ENCODE measurements around the gene PCSK6. TPM values are rescaled to one million over a fixed set of nuclear protein-coding genes. Genes with fewer than 3 reads are reported as not detected.

Gene PCSK6
- total RNA-seq, 1 experiment from 2014 or later = 3.7 TPM

DNA sequence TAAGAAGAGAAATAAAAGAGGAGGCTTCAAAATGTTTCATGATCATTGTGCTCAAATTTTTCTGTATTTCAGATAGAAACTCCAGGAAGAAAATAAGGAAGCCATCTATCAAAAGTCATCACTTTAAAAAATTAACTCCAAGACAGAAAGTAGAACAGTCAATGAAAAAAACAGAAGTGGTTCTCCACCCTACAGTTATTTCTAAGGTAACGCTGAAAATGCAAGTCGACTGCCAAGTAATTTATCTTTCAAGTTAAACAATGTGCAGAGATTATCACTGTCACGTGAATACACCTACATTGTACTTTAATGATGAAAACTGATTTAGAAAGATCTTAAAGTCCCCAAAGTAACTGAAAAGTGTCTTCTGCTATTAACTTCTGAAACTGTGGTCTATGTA, 115.9 kb downstream of the PCSK6 start:
- H3K4me3 ChIP-seq (ENCODE audit: low read length) = no peak overlapping the region
- ChIA-PET CTCF (no interaction called here), POLR2A (ENCODE audit: unreplicated experiment) (no interaction called here)
- H3K9ac ChIP-seq (ENCODE audit: low read length) = no peak overlapping the region
- H3F3A ChIP-seq (ENCODE audit: low read length, unreplicated experiment) = no peaks in the 10 kb centered on the region
- H2AFZ ChIP-seq (ENCODE audit: low read length) = no peak overlapping the region
- H4K20me1 ChIP-seq (ENCODE audit: low read length) = no peaks in the 10 kb centered on the region
- no peaks in the 10 kb centered on the region for H3K79me2 ChIP-seq (ENCODE audit: low read length)
- H3K27me3 ChIP-seq (ENCODE audit: low read length) = 0 out of 2 replicates have a peak, but pooled peaks cover 4% of the 10 kb centered on the region
- intact Hi-C loops (cut with micrococcal nuclease) = no loop called here
- BruUV-seq (replicated peaks) = no TSS peak
- no peak overlapping the region for H3K27ac ChIP-seq (ENCODE audit: low read length)
- no peaks in the 10 kb centered on the region for H3K36me3 ChIP-seq (ENCODE audit: low read depth, low read length)
- ATAC-seq (no peak), DNase-seq (no peak)
- H3K9me2 ChIP-seq (replicated peaks; ENCODE audit: low read length) = no peaks in the 10 kb centered on the region
- H3K4me2 ChIP-seq (ENCODE audit: low read length) = no peak overlapping the region
- TF ChIP-seq EZH2 (IDR thresholded peaks at IDR 0.05; ENCODE audit: low read length, unreplicated experiment) (no peak), EZH2phosphoT487 (IDR thresholded peaks at IDR 0.05; ENCODE audit: borderline replicate concordance, low read length) (no peak)
- TF ChIP-seq, protein P1, sequence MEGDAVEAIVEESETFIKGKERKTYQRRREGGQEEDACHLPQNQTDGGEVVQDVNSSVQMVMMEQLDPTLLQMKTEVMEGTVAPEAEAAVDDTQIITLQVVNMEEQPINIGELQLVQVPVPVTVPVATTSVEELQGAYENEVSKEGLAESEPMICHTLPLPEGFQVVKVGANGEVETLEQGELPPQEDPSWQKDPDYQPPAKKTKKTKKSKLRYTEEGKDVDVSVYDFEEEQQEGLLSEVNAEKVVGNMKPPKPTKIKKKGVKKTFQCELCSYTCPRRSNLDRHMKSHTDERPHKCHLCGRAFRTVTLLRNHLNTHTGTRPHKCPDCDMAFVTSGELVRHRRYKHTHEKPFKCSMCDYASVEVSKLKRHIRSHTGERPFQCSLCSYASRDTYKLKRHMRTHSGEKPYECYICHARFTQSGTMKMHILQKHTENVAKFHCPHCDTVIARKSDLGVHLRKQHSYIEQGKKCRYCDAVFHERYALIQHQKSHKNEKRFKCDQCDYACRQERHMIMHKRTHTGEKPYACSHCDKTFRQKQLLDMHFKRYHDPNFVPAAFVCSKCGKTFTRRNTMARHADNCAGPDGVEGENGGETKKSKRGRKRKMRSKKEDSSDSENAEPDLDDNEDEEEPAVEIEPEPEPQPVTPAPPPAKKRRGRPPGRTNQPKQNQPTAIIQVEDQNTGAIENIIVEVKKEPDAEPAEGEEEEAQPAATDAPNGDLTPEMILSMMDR (conservative IDR thresholded peaks at IDR 0.05; ENCODE audit: low read depth, low read length) = no peak
- no peaks in the 10 kb centered on the region for H3K4me1 ChIP-seq (ENCODE audit: insufficient read depth, low read length)
- H3K9me3 ChIP-seq (ENCODE audit: low read length) = no peaks in the 10 kb centered on the region

DNA sequence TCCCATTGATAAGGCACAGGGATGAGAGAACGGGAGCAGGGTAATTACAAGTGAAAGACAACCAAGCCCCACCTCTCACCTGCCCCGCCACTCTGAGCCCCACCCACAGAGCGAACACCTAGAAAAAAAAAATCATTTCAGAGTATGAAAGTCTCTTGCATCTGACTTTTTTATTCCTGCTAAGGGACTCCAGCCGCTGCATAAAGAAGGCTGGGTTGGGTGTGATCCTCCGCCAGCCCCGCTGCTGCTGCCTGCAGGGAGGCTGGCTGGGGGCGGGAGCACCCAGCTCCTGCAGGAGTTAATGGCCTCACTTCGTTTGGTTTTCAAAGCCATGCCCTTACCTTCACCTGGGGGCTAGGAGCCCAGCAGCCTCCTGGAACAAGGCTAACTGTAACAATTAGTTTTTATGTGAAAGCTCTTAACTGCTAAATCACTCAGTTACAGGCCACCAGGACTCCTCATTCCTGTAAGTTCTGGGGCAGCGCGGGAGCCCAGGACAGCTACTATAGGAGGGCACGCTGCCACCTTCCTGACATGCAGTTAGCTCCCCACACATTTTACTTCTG, 116.5 kb downstream of the PCSK6 start:
- H3K36me3 ChIP-seq (ENCODE audit: low read depth, low read length) = no peaks in the 10 kb centered on the region
- H4K20me1 ChIP-seq (ENCODE audit: low read length) = no peaks in the 10 kb centered on the region
- intact Hi-C loops (cut with micrococcal nuclease) = no loop called here
- H3K9me2 ChIP-seq (replicated peaks; ENCODE audit: low read length) = no peaks in the 10 kb centered on the region
- 0 out of 2 replicates have a peak, but pooled peaks cover 4% of the 10 kb centered on the region for H3K27me3 ChIP-seq (ENCODE audit: low read length)
- no peaks in the 10 kb centered on the region for H3F3A ChIP-seq (ENCODE audit: low read length, unreplicated experiment)
- H3K4me3 ChIP-seq (ENCODE audit: low read length) = no peak overlapping the region
- POLR2A ChIA-PET (ENCODE audit: unreplicated experiment) = no interaction called here
- DNase-seq (no peak), ATAC-seq (no peak)
- H3K4me2 ChIP-seq (ENCODE audit: low read length) = no peak overlapping the region
- H3K4me1 ChIP-seq (ENCODE audit: insufficient read depth, low read length) = no peaks in the 10 kb centered on the region
- no peaks in the 10 kb centered on the region for H3K79me2 ChIP-seq (ENCODE audit: low read length)
- no peak overlapping the region for H2AFZ ChIP-seq (ENCODE audit: low read length)
- H3K9me3 ChIP-seq (ENCODE audit: low read length) = no peaks in the 10 kb centered on the region
- H3K27ac ChIP-seq (ENCODE audit: low read length) = no peak overlapping the region
- no peak overlapping the region for H3K9ac ChIP-seq (ENCODE audit: low read length)
- no TSS peak for BruUV-seq (replicated peaks)
- TF ChIP-seq EZH2phosphoT487 (IDR thresholded peaks at IDR 0.05; ENCODE audit: borderline replicate concordance, low read length) (no peak), EZH2 (IDR thresholded peaks at IDR 0.05; ENCODE audit: low read length, unreplicated experiment) (no peak)
- TF ChIP-seq, protein P1 (conservative IDR thresholded peaks at IDR 0.05; ENCODE audit: low read depth, low read length) = no peak
- CTCF ChIA-PET = no interaction called here

DNA sequence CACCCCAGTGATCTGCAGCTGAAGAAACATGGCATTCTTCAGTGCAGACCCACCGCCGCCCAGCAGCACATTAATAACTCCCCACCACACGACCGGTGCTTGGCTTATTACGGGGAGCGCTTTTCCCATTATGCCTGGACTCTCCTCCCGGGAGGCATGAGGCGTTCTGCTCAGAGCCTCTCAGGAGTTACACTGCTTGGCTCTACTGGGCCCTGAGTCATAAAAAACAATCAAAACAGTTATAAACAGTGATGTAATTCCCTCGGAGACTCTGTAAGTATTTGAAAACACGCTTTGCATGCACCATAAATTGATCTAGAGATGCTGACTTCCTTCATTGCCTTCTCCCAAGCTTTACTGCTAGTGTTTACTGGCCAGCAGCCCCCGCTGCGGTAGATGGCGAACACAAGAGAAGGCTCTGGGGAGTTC, 117.3 kb downstream of the PCSK6 start:
- POLR2A ChIA-PET (ENCODE audit: unreplicated experiment) = interaction anchor here (0.6 kb wide), 1 partner anchor 13 kb away, joined by 3 read pairs; no protein-coding TSS in a partner anchor
- Histone ChIP-seq H3K9me3 (ENCODE audit: low read length) (no peaks in the 10 kb centered on the region), H3K27ac (ENCODE audit: low read length) (no peak overlapping the region), H3K9me2 (replicated peaks; ENCODE audit: low read length) (no peaks in the 10 kb centered on the region), H3F3A (ENCODE audit: low read length, unreplicated experiment) (no peaks in the 10 kb centered on the region), H2AFZ (ENCODE audit: low read length) (no peak overlapping the region), H3K27me3 (ENCODE audit: low read length) (0 out of 2 replicates have a peak, but pooled peaks cover 4% of the 10 kb centered on the region), H3K4me2 (ENCODE audit: low read length) (no peak overlapping the region), H3K4me1 (ENCODE audit: insufficient read depth, low read length) (no peaks in the 10 kb centered on the region), H3K4me3 (ENCODE audit: low read length) (no peak overlapping the region), H3K36me3 (ENCODE audit: low read depth, low read length) (no peaks in the 10 kb centered on the region), H3K9ac (ENCODE audit: low read length) (no peak overlapping the region), H4K20me1 (ENCODE audit: low read length) (no peaks in the 10 kb centered on the region), H3K79me2 (ENCODE audit: low read length) (no peaks in the 10 kb centered on the region)
- intact Hi-C loops (cut with micrococcal nuclease) = no loop called here
- CTCF ChIA-PET = no interaction called here
- no peak for TF ChIP-seq EZH2phosphoT487 (IDR thresholded peaks at IDR 0.05; ENCODE audit: borderline replicate concordance, low read length)
- TF ChIP-seq, protein P1 (conservative IDR thresholded peaks at IDR 0.05; ENCODE audit: low read depth, low read length) = no peak
- no peak for TF ChIP-seq EZH2 (IDR thresholded peaks at IDR 0.05; ENCODE audit: low read length, unreplicated experiment)
- no TSS peak for BruUV-seq (replicated peaks)
- ATAC-seq = peak; percentile 40; the same call in 1 of the 2 replicates
- peak; percentile 19 for DNase-seq

Measured in PC-3 (cell line).